ENCODE measurements around the gene HOXD9. TPM values are rescaled to one million over a fixed set of nuclear protein-coding genes. Genes with fewer than 3 reads are reported as not detected.

Gene HOXD9
- total and polyA plus RNA-seq, 2 donors (not counting 3 experiments of a cell fraction or from before 2014, with no cell fraction given): 1.9 to 3.5 TPM

DNA sequence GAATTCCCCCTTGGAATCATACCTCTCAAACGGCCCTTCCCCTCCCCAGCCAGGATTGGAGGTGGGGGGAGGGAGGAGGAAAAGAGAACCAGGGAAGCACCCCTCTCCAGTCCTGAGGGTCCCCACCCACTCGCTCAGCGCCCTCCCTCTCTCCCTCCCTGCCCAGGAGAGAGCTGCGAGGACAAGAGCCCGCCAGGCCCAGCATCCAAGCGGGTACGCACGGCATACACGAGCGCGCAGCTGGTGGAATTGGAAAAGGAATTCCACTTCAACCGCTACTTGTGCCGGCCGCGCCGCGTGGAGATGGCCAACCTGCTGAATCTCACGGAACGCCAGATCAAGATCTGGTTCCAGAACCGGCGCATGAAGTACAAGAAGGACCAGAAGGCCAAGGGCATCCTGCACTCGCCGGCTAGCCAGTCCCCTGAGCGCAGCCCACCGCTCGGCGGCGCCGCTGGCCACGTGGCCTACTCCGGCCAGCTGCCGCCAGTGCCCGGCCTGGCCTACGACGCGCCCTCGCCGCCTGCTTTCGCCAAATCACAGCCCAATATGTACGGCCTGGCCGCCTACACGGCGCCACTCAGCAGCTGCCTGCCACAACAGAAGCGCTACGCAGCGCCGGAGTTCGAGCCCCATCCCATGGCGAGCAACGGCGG lies 49.0 kb downstream of the HOXD9 start:
- H3K4me3 ChIP-seq (replicated peaks in 1 of 3; ENCODE audit: insufficient read depth in 1 of 3, low read depth in 1 of 3, low read length in 3 of 3): no peak overlapping the region
- no peaks in the 10 kb centered on the region for H3K9me1 ChIP-seq (replicated peaks; ENCODE audit: control insufficient read depth, extremely low read depth, insufficient read depth, low read length)
- no peak for FAIRE-seq
- H3K27ac ChIP-seq (ENCODE audit: insufficient read depth, low read depth, low read length): no peak overlapping the region
- no peak for TF ChIP-seq POLR2A (IDR thresholded peaks at IDR 0.05; ENCODE audit: low read depth, low read length)
- TF ChIP-seq FOS (IDR thresholded peaks at IDR 0.05; ENCODE audit: borderline replicate concordance, insufficient read depth, low read length): no peak
- TF ChIP-seq GATA2 (IDR thresholded peaks at IDR 0.05; ENCODE audit: insufficient read depth, insufficient read length, low read depth, low read length): no peak
- no peak for TF ChIP-seq POLR2AphosphoS5 (IDR thresholded peaks at IDR 0.05; ENCODE audit: insufficient read depth, low read depth, low read length)
- TF ChIP-seq CTCF (IDR thresholded peaks at IDR 0.05; ENCODE audit: extremely low read depth in 1 of 2, insufficient read depth in 1 of 2, low read depth in 1 of 2, low read length in 2 of 2): no peak
- no peak for TF ChIP-seq JUN (IDR thresholded peaks at IDR 0.05; ENCODE audit: borderline replicate concordance, insufficient read depth, insufficient read length, low read depth)
- no peak for TF ChIP-seq EZH2 (IDR thresholded peaks at IDR 0.05; ENCODE audit: borderline replicate concordance, low read depth, low read length, severe bottlenecking)
- no peak for TF ChIP-seq MYC (IDR thresholded peaks at IDR 0.05; ENCODE audit: low read depth, low read length)
- no peaks in the 10 kb centered on the region for H3K27me3 ChIP-seq (ENCODE audit: control insufficient read depth in 2 of 2, insufficient read depth in 2 of 2, low read length in 2 of 2)
- no peaks in the 10 kb centered on the region for H4K20me1 ChIP-seq (replicated peaks; ENCODE audit: control insufficient read depth, extremely low read depth, insufficient read depth, low read length)
- ChIA-PET POLR2A (no interaction called here), CTCF (interaction anchor here (1.1 to 1.8 kb wide), 2 partner anchors 9 to 383 kb away, joined by 4 to 5 read pairs; no protein-coding TSS in a partner anchor)
- no peak overlapping the region for H3K9ac ChIP-seq (replicated peaks; ENCODE audit: extremely low read depth, insufficient read depth, low read length)
- H3K9me3 ChIP-seq (replicated peaks; ENCODE audit: control insufficient read depth, insufficient read depth, low read length): no peaks in the 10 kb centered on the region
- no peaks in the 10 kb centered on the region for H3K4me1 ChIP-seq (ENCODE audit: control insufficient read depth, extremely low read depth, insufficient read depth, low read length)
- BruUV-seq (replicated peaks): no TSS peak
- no peak for DNase-seq (ENCODE audit: low read depth, low spot score)
- H2AFZ ChIP-seq (ENCODE audit: low read depth, low read length): no peak overlapping the region
- H3K36me3 ChIP-seq (ENCODE audit: control insufficient read depth in 2 of 2, extremely low read depth in 1 of 2, insufficient read depth in 2 of 2, low read length in 2 of 2): no peaks in the 10 kb centered on the region
- dilution Hi-C loops (cut with MboI; ENCODE audit: extremely low pct_ligation_motif_present, low sequenced_read_pairs): no loop called here
- intact Hi-C loops (cut with micrococcal nuclease): no loop called here
- no peak overlapping the region for H3K4me2 ChIP-seq (ENCODE audit: insufficient read depth, low read length)
- H3K79me2 ChIP-seq (ENCODE audit: control insufficient read depth, insufficient read depth, low read length): no peaks in the 10 kb centered on the region

All from endothelial cell of umbilical vein (primary cell).